Right renal pelvis (tissue), 4 donors: Measurements from ENCODE around the gene ZSCAN9. TPM values are rescaled to one million over a fixed set of nuclear protein-coding genes. Genes with fewer than 3 reads are reported as not detected.

Experiments
- DNase-seq, 4 donors: peaks; one replicate each; pipeline ENCODE4 v3.0.0-alpha.2; 2013; ENCODE audit warnings: low read depth in 4 of 4, low spot score in 3 of 4, missing footprints in 1 of 4
- polyA plus RNA-seq, 4 donors: library from polyadenylated mRNA; unstranded; fragments of 120-200 nt; gene quantifications; one replicate each; pipeline ENCODE4 v1.2.1, GENCODE V29; 2013; ENCODE audit not compliant: insufficient read length in 4 of 4

The ZSCAN9 gene
- polyA plus RNA-seq, 4 donors = 24.6 to 31.6 (median 30.5) TPM

- DNase-seq = no peak
Measured at GRCh38 chr6:28220257-28221133, 4.6 kb upstream of the ZSCAN9 start.

DNA sequence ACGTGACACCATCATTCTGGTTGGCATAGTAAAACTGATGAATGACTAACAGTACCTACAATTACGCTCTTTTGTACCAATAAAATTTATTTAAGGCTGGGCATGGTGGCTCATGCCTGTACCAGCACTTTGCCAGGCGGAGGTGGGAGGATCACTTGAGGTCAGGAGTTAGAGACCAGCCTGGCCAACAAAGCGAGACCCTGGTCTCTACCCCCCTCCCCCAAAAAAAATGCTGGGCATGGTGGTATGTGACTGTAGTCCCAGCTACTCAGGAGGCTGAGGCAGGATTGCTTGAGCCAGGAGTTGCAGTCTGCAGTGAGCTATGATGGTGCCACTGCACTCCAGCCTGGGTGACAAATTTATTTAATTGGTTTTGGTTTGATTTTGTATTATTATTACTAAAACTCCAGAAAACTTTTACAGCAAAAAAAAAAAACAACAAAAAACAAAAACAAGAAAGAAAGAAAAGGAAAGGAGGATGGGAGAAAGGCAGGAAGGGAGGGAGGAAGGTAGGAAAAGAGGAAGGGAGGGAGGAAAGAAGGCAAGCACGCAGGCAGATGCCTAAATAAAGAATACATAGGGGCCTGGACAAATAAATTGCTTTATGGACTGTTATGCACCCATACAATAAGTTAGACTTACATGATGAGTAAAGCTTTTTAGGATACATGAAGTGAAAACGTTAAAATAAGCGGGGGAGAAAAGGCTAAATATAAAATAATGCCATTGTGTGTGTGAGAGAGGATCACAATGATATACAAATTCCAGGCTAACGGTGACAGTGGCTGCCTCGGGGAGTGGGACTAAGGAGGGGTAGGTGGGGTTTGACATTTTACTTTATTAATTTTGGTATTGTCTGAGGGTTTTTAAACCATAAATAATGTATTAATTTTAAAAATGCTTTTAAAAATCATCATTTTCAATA lies 682 bp upstream of the ZSCAN9 start:
- DNase-seq = no peak

DNA sequence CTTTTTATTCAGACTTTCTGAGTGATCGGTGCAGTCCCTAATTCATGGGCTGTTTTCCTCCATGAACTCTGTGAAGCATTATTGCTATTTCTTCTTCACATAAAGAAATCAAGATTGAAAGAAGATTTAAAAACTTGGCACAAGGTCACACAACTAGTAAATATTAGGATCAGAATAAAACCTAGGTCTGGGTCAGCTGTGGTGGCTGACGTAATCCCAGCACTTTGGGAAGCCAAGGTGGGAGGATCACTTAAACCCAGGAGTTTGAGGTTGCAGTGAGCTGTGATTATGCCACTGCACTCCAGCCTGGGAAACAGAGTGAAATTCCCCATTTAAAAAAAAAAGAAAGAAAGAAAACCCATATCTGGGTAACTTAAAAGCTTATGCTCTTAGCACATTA lies 1.4 kb downstream of the ZSCAN9 start:
- no peak for DNase-seq

DNA sequence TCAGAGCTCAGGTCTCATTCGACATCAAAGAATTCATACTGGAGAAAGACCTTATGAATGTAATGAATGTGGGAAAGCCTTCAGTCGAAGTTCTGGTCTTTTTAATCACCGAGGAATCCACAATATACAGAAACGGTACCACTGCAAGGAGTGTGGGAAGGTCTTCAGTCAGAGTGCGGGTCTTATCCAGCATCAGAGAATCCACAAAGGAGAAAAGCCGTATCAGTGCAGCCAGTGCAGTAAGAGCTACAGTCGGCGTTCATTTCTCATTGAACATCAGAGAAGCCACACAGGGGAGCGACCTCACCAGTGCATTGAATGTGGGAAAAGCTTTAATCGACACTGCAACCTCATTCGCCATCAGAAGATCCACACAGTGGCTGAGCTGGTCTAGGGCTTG lies 7.7 kb downstream of the ZSCAN9 start:
- no peak for DNase-seq

GRCh38 chr6:28235912-28236452 lies 10.9 kb downstream of the ZSCAN9 start:
- no peak for DNase-seq

GRCh38 chr6:28239636-28240035 lies 14.6 kb downstream of the ZSCAN9 start:
- DNase-seq = no peak

- DNase-seq = no peak
Measured at GRCh38 chr6:28240471-28240870, 15.4 kb downstream of the ZSCAN9 start.

DNA sequence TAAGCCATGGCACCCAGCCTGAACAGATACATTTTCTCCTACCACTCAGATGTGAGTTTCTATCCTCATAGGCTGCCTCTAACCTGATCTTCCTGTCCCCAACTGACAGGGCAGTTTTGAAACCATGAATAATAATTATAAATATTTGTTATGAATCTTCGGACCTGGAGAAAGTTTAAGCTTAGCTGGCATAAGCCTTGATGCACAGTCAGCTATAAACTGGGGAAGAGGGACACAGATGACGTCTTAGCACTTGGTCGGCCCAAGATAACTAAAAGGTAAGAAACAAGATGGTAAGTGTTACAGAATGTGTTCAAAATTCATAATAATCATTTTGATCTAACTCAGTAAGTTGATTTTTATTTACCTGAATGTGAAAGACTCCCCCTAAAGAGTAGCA lies 18.9 kb downstream of the ZSCAN9 start:
- no peak for DNase-seq

GRCh38 chr6:28245206-28245941 lies 20.3 kb downstream of the ZSCAN9 start:
- no peak for DNase-seq

DNA sequence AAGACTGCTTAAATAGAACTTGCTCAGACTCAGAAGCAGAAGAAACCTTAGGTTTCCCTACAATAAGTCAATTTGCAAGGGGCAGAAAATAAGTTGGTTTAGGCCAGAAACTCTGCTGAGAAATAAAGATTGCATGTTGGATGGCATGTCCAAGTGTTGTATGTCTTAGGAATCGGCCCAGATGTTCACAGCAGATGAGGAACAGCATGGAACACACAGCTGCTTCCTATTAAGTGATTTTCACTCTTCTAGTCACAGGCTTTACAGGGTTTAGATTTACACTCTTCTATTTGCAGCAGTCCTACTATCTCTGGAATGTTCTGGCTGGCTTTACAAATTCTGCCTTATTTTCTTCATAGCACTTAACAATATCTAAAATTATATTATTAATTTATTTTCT lies 23.8 kb downstream of the ZSCAN9 start:
- DNase-seq = no peak

- DNase-seq = no peak
Measured at GRCh38 chr6:28250747-28251146, 25.7 kb downstream of the ZSCAN9 start.

DNA sequence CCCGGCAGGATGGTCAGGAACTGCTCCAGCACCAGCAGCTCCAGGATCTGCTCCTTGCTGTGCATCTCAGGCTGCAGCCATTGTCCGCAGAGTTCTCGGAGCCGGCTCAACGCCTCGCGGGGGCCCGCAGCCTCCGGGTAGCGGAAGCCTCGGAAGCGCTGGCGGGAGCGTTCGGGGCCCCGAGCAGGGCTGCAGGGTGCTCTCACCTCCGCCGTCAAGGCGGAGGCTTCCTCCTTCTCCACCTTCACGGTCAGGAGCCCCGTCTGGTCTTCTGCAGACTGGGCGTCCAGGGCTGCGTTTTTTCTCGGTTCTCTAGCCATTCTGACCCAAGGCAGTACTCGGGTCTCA lies 26.6 kb downstream of the ZSCAN9 start:
- DNase-seq = no peak

DNA sequence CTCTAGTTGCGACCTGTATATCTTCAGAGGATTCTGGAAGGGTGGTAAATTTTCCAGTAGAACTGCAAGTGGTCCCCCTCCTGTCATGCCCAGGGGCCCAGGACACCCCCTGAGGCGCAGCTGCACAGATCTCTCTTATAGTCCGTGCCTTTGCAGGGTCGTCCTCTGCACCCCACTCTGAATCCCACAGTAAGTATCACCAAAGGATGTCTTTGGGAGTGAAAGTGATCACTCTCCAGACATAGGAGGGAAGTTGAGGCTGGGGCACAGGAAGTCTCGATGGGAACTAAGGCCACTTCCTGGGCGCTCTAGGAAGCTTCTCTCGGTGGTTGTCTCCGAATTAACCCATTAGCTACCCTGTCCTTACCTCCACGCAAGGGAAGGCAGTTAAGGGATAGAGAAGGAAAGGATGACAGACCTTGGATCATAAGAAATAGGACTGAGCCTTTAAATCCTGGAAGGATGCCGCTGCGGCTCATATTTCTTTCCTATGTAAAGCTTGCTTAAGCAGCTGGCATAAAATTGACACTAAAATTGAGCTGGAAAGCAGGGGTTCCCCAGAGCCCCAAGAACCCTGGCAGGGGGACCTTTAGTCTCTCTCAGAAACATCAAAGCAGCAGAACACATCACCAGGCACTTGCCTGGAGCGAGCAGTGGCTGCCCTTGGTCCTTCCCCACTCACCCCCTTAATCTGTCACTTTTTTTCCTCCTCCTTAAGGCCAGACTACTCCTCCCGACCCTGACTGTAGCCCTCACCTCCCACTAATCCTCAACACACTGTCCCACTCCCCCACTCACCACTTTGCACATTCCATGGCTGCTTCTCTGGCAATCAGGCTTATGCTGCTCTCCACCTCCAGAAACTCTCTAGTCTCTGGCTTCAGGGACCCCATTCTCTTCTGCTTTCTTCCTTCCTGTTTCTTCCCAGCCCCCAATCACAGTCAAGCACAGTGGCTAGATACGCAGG lies 27.2 kb downstream of the ZSCAN9 start, which contains the start of gene ZKSCAN4:
Gene ZKSCAN4, minus strand, starts transcription at position 261 of the 967 bp plus-strand sequence. CDS start 289 bp downstream, outside the sequence.
- DNase-seq = peak; percentile 81 to 87 (median 84)

GRCh38 chr6:28254121-28254519 lies 29.0 kb downstream of the ZSCAN9 start:
- DNase-seq = no peak

GRCh38 chr6:28257042-28257441 lies 32.0 kb downstream of the ZSCAN9 start:
- DNase-seq = no peak

DNA sequence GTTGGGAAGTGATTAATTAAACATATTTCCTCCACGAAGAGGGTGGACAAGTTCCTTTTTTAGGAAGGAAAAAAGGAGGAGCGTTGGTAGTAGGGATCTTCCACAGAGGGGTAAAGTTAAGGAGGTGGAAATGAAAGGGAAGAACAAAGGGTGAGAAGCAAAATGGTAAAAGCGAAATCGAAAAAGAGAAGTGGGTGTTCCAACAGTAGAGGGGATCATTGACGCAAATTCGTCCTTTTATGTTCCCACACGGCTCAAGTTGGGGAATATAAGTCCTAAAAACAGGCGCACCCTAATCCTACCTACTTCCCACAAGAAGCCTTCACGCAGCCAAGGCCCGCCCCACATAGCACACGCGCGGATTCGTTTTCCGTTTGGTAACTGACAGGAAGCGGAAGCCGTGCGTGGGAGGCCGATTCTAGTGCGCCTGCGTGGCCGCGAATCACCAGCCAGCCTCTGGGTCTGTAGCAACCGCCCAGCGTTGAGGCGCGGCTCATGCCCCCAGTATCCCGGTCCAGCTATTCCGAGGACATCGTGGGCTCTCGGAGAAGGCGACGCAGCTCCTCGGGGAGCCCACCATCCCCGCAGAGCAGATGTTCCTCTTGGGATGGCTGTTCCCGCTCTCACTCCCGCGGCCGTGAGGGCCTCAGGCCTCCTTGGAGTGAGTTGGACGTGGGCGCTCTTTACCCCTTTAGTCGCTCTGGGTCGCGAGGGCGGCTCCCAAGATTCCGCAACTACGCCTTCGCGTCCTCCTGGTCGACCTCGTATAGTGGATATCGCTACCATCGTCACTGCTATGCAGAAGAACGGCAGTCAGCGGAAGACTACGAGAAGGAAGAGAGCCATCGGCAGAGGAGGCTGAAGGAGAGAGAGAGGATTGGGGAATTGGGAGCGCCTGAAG lies 34.1 kb downstream of the ZSCAN9 start, which contains the start of gene NKAPL:
Gene NKAPL, plus strand, starts transcription at position 421 of the 901 bp plus-strand sequence. Its CDS starts 75 bp downstream, at position 496.
- peak in 1 of 4 donors; percentile 25 for DNase-seq

- DNase-seq = no peak
Measured at GRCh38 chr6:28263922-28264321, 38.8 kb downstream of the ZSCAN9 start.

GRCh38 chr6:28264834-28265401 lies 39.8 kb downstream of the ZSCAN9 start:
- no peak for DNase-seq
